OCI-LY7 (cell line): ENCODE data around the gene BEND7. TPM values are rescaled to one million over a fixed set of nuclear protein-coding genes. Genes with fewer than 3 reads are reported as not detected.

Experiments
- BruUV-seq: library from RNA; stranded (reverse); fragments of 400-500 nt; replicated peaks from 2 replicates; lab custom pipeline; 2021; lab: Mats Ljungman, UMichigan
- CTCF ChIA-PET: fragments of 300-600 bp; sonication (Branson Sonifier 250); formaldehyde crosslinking; loops from one replicate; lab custom pipeline; 2022; ENCODE audit warnings: antibody characterized with exemption; ENCODE audit not compliant: unreplicated experiment; lab: Charles Lee
- POLR2A ChIA-PET: fragments of 300-600 bp; sonication (Branson Sonifier 250); formaldehyde crosslinking; loops from one replicate; lab custom pipeline; 2022; ENCODE audit warnings: antibody characterized with exemption; lab: Charles Lee
- DNase-seq: peaks from one replicate; pipeline ENCODE4 v3.0.0-alpha.2; 2015; ENCODE audit warnings: low spot score
- H2AFZ ChIP-seq: fragments of 200-600 bp; sonication (generic), shearing (Covaris generic); 2 replicates; pipeline ENCODE4 v1.6.1; 2014; ENCODE audit warnings: mild to moderate bottlenecking, antibody characterized with exemption, low read length, moderate library complexity
- H3K27ac ChIP-seq: fragments of 200-600 bp; sonication (generic); 2 replicates; pipeline ENCODE4 v1.5.1; 2014; ENCODE audit warnings: mixed run types, low read depth, mild to moderate bottlenecking, moderate library complexity, low read length, inconsistent platforms; ENCODE audit not compliant: poor library complexity, severe bottlenecking
- H3K36me3 ChIP-seq: fragments of 200-600 bp; sonication (generic); 2 replicates; pipeline ENCODE4 v1.6.1; 2014; ENCODE audit warnings: mild to moderate bottlenecking, antibody characterized with exemption, low read length, moderate library complexity, mixed read lengths; ENCODE audit not compliant: insufficient read depth
- H3K4me1 ChIP-seq: fragments of 200-600 bp; sonication (generic); 2 replicates; pipeline ENCODE4 v1.5.1; 2014; ENCODE audit warnings: mild to moderate bottlenecking, low read length; ENCODE audit not compliant: insufficient read depth, poor library complexity, severe bottlenecking
- H3K4me2 ChIP-seq: fragments of 200-600 bp; sonication (generic); 2 replicates; pipeline ENCODE4 v1.6.1; 2014; ENCODE audit warnings: mild to moderate bottlenecking, low read length
- H3K4me3 ChIP-seq: fragments of 200-600 bp; sonication (generic); 2 replicates; pipeline ENCODE4 v1.5.1; 2014; ENCODE audit warnings: mild to moderate bottlenecking, low read depth, low read length; ENCODE audit not compliant: poor library complexity, severe bottlenecking
- H3K79me2 ChIP-seq: fragments of 200-600 bp; sonication (generic); 2 replicates; pipeline ENCODE4 v1.6.1; 2016; ENCODE audit warnings: low read depth, mild to moderate bottlenecking, low read length, moderate library complexity, mixed read lengths; ENCODE audit not compliant: insufficient read depth
- H3K9me2 ChIP-seq: fragments of 200-600 bp; sonication (generic); 2 replicates; pipeline ENCODE4 v1.6.1; 2016; ENCODE audit warnings: mild to moderate bottlenecking, low read length, mixed read lengths; ENCODE audit not compliant: insufficient read depth
- H3K9me3 ChIP-seq: fragments of 200-600 bp; sonication (generic); 2 replicates; pipeline ENCODE4 v1.6.1; 2014; ENCODE audit warnings: mild to moderate bottlenecking, mixed run types, low read length, mixed read lengths
- H4K20me1 ChIP-seq: fragments of 200-600 bp; sonication (generic); 2 replicates; pipeline ENCODE4 v1.6.1; 2014; ENCODE audit warnings: mild to moderate bottlenecking, antibody characterized with exemption, low read length, moderate library complexity, mixed read lengths; ENCODE audit not compliant: insufficient read depth
- CTCF ChIP-seq: fragments of 200-600 bp; sonication (generic); conservative IDR thresholded peaks from 2 replicates; pipeline ENCODE4 v1.5.1; 2014; ENCODE audit warnings: mild to moderate bottlenecking, antibody characterized with exemption, low read length, moderate library complexity, mixed read lengths
- EZH2phosphoT487 ChIP-seq: fragments of 200-600 bp; sonication (generic); IDR thresholded peaks from 2 replicates; pipeline ENCODE4 v1.6.1; 2018; ENCODE audit warnings: low read depth, borderline replicate concordance, mild to moderate bottlenecking, mixed run types, antibody characterized with exemption, low read length, moderate library complexity, mixed read lengths
- intact Hi-C: fragments of 100-400 bp; cut with micrococcal nuclease; formaldehyde crosslinking; loops from one replicate; pipeline ENCODE4 v1.10.0; 2022; ENCODE audit not compliant: unreplicated experiment
- total RNA-seq, 2 experiments: library from RNA; depleted of rRNA in 1 of 2; stranded (reverse); fragments of >200 nt in 1 of 2; shearing (Covaris generic) in 1 of 2; gene quantifications; 2 replicates each; pipeline ENCODE4 v1.2.3, GENCODE V29; 2014 to 2022

BEND7 gene
- total RNA-seq, 2 experiments from 2014 or later = not detected

- no peak overlapping the region for H3K27ac ChIP-seq
- no peaks in the 10 kb centered on the region for H3K9me3 ChIP-seq
- DNase-seq = no peak
- H4K20me1 ChIP-seq = no peaks in the 10 kb centered on the region
- TF ChIP-seq CTCF (no peak), EZH2phosphoT487 (no peak)
- no peak overlapping the region for H3K4me2 ChIP-seq
- H3K9me2 ChIP-seq = no peaks in the 10 kb centered on the region
- no peaks in the 10 kb centered on the region for H3K79me2 ChIP-seq
- H2AFZ ChIP-seq = no peak overlapping the region
- no peak overlapping the region for H3K4me3 ChIP-seq
- no peaks in the 10 kb centered on the region for H3K36me3 ChIP-seq
- intact Hi-C loops = no loop called here
- ChIA-PET CTCF (no interaction called here), POLR2A (no interaction called here)
- no TSS peak for BruUV-seq
- no peaks in the 10 kb centered on the region for H3K4me1 ChIP-seq
These were observed 114.7 kb downstream of the BEND7 start for GRCh38 chr10:13414137-13414536.

- BruUV-seq = no TSS peak
- POLR2A ChIA-PET = no interaction called here
- H3K9me3 ChIP-seq = no peaks in the 10 kb centered on the region
- no peak overlapping the region for H3K27ac ChIP-seq
- no peaks in the 10 kb centered on the region for H3K4me1 ChIP-seq
- H3K9me2 ChIP-seq = no peaks in the 10 kb centered on the region
- CTCF ChIA-PET = no interaction called here
- H3K79me2 ChIP-seq = no peaks in the 10 kb centered on the region
- no peak overlapping the region for H3K4me2 ChIP-seq
- TF ChIP-seq EZH2phosphoT487 (no peak), CTCF (no peak)
- H4K20me1 ChIP-seq = no peaks in the 10 kb centered on the region
- no peaks in the 10 kb centered on the region for H3K36me3 ChIP-seq
- intact Hi-C loops = no loop called here
- no peak overlapping the region for H2AFZ ChIP-seq
- no peak overlapping the region for H3K4me3 ChIP-seq
- DNase-seq = no peak
These were observed 115.9 kb downstream of the BEND7 start for GRCh38 chr10:13412894-13413293.

GRCh38 chr10:13404791-13405190, 124.0 kb downstream of the BEND7 start:
- no peak for DNase-seq
- no peak overlapping the region for H3K27ac ChIP-seq
- no peak for TF ChIP-seq CTCF
- TF ChIP-seq EZH2phosphoT487 = no peak
- no peaks in the 10 kb centered on the region for H3K79me2 ChIP-seq
- ChIA-PET CTCF (interaction anchor here (0.5 kb wide), 1 partner anchor 156 kb away, joined by 3 read pairs; no protein-coding TSS in a partner anchor), POLR2A (interaction anchor here (2.2 kb wide), 1 partner anchor 12 kb away, joined by 7 read pairs; no protein-coding TSS in a partner anchor)
- no peaks in the 10 kb centered on the region for H3K4me1 ChIP-seq
- no peak overlapping the region for H3K4me2 ChIP-seq
- H3K4me3 ChIP-seq = no peak overlapping the region
- no peaks in the 10 kb centered on the region for H3K9me3 ChIP-seq
- intact Hi-C loops = loop anchor here (5.0 kb wide), 1 partner anchor 38 kb away; no protein-coding TSS in a partner anchor
- no peaks in the 10 kb centered on the region for H4K20me1 ChIP-seq
- no TSS peak for BruUV-seq
- no peaks in the 10 kb centered on the region for H3K9me2 ChIP-seq
- no peaks in the 10 kb centered on the region for H3K36me3 ChIP-seq
- no peak overlapping the region for H2AFZ ChIP-seq
